Renal cortex interstitium (tissue), 15 donors: Measurements from ENCODE around the gene ZSCAN21. TPM values are rescaled to one million over a fixed set of nuclear protein-coding genes. Genes with fewer than 3 reads are reported as not detected.
"Not testable (repeated sequence)": the region's sequence is repeated elsewhere in the genome, so short reads cannot be mapped to it uniquely, and the experiment has no call there.

Source experiments
- DNase-seq, 11 donors: peaks; one replicate each; pipeline ENCODE4 v3.0.0-alpha.2; 2013; ENCODE audit warnings: low read depth in 9 of 11, low spot score in 4 of 11; ENCODE audit errors: extremely low read depth in 1 of 11
- long read RNA-seq, 16 experiments: transcript quantifications; one replicate each; lab custom pipeline, GENCODE V29; 2026
- polyA plus RNA-seq, 3 donors: library from polyadenylated mRNA; unstranded; fragments of 120-200 nt; gene quantifications; one replicate each; pipeline ENCODE4 v1.2.1, GENCODE V29; 2013; ENCODE audit not compliant: insufficient read length in 3 of 3

The ZSCAN21 gene
- polyA plus RNA-seq = 10 to 100 TPM; 21.8 to 24.7 (median 23.3) TPM
- long read RNA-seq, donor 1, partial matches to known transcripts = 0 of 2 reads
- long read RNA-seq, donor 1, other reads (novel, unspliced or antisense) = 0 of 2 reads
- long read RNA-seq, donor 2, partial matches to known transcripts = 110 of 138 reads
- long read RNA-seq, donor 2, other reads (novel, unspliced or antisense) = 28 of 138 reads
- long read RNA-seq, donor 3, transcript ZSCAN21-201 (4 exons, 2,005 nt) = major isoform, 5 of 6 reads
- long read RNA-seq, donor 3, partial matches to known transcripts = 0 of 6 reads
- long read RNA-seq, donor 3, other reads (novel, unspliced or antisense) = 0 of 6 reads
- long read RNA-seq, donor 4, partial matches to known transcripts = 12 of 15 reads
- long read RNA-seq, donor 4, other reads (novel, unspliced or antisense) = 0 of 15 reads
- long read RNA-seq, donor 5 = 0 reads
- long read RNA-seq, donor 6, partial matches to known transcripts = 0 of 2 reads
- long read RNA-seq, donor 6, other reads (novel, unspliced or antisense) = 0 of 2 reads
- long read RNA-seq, donor 7, partial matches to known transcripts = 0 of 16 reads
- long read RNA-seq, donor 7, other reads (novel, unspliced or antisense) = 12 of 16 reads
- long read RNA-seq, donor 8 = 0 reads
- long read RNA-seq, donor 9, partial matches to known transcripts = 6 of 9 reads
- long read RNA-seq, donor 9, other reads (novel, unspliced or antisense) = 0 of 9 reads
- long read RNA-seq, donor 10, partial matches to known transcripts = 0 of 9 reads
- long read RNA-seq, donor 10, other reads (novel, unspliced or antisense) = 9 of 9 reads
- long read RNA-seq, donor 11, partial matches to known transcripts = 0 of 8 reads
- long read RNA-seq, donor 11, other reads (novel, unspliced or antisense) = 7 of 8 reads
- long read RNA-seq, donor 12, partial matches to known transcripts = 0 of 6 reads
- long read RNA-seq, donor 12, other reads (novel, unspliced or antisense) = 5 of 6 reads
- long read RNA-seq, donor 13 = 0 reads
- long read RNA-seq, donor 14, partial matches to known transcripts = 0 of 17 reads
- long read RNA-seq, donor 14, other reads (novel, unspliced or antisense) = 15 of 17 reads
- long read RNA-seq, donor 15 = 0 reads
- long read RNA-seq, donor 16, transcript ZSCAN21-201 (4 exons, 2,005 nt) = major isoform, 9 of 40 reads
- long read RNA-seq, donor 16, partial matches to known transcripts = 31 of 40 reads
- long read RNA-seq, donor 16, other reads (novel, unspliced or antisense) = 0 of 40 reads

DNA sequence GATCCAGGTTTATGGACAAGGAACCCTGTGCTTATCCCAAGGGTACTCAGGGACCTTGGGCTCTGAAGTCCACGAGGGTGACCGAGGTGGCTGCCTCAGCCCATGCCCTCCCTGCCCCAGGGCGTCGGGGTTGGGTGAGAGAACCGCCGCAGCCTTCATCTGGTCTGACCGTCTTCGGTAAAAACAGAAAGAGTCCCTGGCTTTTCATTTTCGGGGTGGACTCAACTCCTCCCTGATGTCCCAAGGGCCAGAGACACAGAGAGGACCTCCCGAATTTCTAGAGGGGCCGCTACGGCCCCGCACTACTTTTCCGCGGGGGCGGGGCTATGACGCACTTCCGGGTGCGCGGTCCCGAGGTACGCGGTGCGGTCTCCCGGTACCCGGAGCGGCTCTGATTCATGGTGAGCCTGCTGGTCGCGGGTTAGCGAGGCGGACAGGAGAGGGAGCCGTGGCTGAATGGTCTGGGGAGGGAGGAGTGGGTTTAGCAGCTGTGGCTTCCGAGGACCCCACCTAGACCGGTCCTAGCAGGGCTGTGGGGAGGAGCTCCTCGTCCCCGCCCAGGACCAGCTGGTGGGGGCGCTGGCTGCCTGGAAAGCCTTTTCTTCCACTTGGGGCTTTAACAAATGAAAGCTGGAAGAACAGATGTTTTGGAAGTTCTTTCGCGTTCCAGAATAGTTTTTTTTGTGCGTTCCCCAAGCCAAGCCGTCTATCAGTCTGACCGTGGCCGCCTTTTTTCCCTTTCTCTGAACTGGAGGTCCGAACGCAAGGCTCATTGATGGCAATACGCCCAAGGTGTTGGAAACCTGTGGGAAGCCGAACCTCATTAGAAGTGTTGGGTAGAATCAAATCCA is at the start of gene ZSCAN21:
ZSCAN21 (plus strand) TSS at position 334 of the 851 bp plus-strand sequence. CDS start 7,233 bp downstream, outside the sequence.
- DNase-seq = peak; percentile 66 to 86 (median 79)

- no peak for DNase-seq
Observed at GRCh38 chr7:100000239-100000638, 49.3 kb upstream of the ZSCAN21 start.

GRCh38 chr7:100003711-100004661 is 45.6 kb upstream of the ZSCAN21 start:
- DNase-seq = no peak

GRCh38 chr7:100007887-100008286 is 41.7 kb upstream of the ZSCAN21 start:
- DNase-seq = no peak

- DNase-seq = no peak
Observed at GRCh38 chr7:100008525-100008924, 41.0 kb upstream of the ZSCAN21 start.

DNA sequence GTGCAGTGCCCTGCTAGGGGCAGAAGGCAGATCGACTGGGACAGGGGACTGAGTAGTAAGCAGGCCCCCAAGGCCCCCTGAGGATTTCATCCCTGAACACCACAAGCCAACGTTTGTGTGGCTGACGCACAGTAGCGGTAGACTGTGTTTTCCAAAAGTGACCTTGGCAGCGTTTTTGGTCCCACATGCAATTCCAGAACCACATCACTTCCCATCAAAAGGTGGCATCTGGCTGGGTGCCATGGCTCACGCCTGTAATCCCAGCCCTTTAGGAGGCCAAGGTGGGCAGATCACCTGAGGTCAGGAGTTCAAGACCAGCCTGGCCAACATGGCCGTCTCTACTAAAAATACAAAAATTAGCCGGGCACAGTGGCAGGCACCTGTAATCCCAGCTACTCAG is 39.6 kb upstream of the ZSCAN21 start:
- not testable (repeated sequence) for DNase-seq

- DNase-seq = no peak
Observed at GRCh38 chr7:100010901-100011300, 38.7 kb upstream of the ZSCAN21 start.

- DNase-seq = no peak
Observed at GRCh38 chr7:100011516-100011915, 38.1 kb upstream of the ZSCAN21 start.

DNA sequence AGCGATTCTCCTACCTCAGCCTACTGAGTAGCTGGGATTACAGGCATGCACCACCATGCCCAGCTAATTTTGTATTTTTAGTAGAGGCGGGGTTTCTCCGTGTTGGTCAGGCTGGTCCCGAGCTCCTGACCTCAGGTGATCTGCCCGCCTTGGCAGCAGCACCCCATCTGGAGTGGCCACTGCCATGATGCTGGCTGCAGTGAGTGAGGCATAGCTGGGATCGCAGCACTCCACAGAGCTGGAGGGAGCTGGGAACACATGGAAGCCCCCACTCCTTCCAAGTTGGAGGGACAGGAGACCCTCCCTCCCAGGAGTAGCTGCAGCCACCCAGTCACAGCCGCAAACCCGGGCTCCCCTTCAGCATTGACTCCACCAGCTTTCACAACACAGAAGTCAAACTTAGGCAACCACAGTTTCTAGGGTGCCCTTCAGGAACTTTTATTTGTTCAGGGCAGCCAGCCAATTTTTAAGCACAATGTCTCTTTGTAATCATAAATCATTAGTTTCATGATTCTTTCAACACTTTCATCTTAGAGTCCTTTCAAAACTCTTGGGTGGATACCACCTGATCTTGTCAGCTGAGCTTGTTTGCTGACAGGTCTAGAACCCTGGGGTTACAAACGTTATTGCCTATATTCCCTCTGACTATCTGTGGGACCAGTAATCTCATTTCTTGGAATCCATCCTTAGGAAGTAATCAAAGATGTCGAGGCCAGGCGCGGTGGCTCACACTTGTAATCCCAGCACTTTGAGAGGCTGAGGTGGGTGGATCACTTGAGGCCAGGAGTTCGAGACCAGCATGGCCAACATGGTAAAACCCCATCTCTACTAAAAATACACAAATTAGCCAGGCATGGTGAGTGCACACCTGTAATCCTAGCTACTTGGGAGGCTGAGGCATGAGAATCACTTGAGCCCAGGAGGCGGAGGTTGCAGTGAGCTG is 36.9 kb upstream of the ZSCAN21 start:
- DNase-seq = not testable (repeated sequence)

- DNase-seq = no peak
Observed at GRCh38 chr7:100013328-100013676, 36.3 kb upstream of the ZSCAN21 start.

DNA sequence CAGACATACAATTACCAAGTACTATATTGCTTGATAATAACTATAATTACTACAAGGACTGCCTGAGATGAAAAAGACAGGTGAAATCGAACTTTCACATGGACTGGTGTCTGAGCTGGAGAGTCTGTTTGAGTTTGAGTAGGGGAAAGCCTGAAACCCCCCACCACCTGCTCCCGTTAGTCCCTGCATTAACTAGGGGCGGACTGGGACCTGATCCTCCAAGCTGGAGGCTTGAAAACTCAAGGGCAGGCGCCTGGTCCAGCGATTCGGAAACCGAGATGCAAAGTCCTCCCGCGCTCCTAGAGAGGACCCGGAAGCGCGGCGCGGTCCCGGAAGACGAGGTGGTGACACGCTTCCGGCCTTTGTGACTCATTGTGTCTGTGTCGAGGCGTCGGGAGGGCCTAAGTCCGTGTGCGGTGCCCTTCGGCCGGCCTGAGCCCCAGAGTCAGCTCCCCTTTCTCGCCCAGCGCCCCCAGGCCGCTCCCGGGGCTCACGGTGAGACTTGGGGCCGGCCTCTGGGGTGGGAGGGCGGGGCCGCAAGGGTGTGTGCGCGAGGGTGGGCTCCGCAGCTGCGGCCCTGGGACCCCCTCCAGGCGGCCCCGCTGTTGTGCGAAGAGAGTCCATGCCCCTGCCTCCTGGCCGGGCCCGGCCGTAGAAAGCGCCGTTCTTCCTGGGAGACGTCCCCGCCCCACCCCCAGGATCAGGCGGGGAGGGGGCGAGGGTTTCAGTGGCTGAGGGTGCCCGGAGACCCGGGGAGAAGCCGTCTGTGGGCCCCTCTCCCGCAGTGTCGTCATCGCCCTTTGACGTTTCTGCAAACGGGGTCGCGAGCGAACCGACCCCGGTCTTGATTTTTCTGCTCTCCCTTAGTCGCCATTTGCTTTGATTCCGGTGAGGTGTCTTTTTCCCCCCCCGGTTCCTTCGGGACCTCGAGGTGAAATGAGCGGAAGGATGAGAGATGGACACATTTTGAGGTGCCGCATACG is 34.1 kb upstream of the ZSCAN21 start, which contains the start of gene ZKSCAN1:
ZKSCAN1 (plus strand) TSS at position 365 of the 983 bp plus-strand sequence. CDS start 7,911 bp downstream, outside the sequence.
- peak; percentile 75 to 93 (median 88) for DNase-seq

GRCh38 chr7:100016215-100016901 is 33.2 kb upstream of the ZSCAN21 start:
- DNase-seq = peak in 3 of 11 donors; percentile 5 to 19 (median 7)

DNA sequence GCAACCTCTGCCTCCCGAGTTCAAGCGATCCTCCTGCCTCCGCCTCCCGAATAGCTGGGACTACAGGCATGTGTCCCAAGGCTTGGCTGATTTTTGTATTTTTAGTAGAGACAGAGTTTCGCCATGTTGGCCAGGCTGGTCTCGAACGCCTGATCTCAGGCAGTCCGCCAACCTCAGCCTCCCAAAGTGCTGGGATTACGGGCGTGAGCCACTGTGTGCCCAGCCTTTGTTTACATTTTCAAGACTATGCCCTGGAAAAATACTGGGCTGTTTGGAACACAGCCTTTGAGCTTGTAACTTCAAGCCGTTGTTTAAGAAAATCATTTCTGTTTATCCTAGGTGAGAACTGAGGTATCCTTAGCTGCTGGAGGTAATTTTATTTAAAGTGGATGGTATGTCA is 32.3 kb upstream of the ZSCAN21 start:
- DNase-seq = no peak

DNA sequence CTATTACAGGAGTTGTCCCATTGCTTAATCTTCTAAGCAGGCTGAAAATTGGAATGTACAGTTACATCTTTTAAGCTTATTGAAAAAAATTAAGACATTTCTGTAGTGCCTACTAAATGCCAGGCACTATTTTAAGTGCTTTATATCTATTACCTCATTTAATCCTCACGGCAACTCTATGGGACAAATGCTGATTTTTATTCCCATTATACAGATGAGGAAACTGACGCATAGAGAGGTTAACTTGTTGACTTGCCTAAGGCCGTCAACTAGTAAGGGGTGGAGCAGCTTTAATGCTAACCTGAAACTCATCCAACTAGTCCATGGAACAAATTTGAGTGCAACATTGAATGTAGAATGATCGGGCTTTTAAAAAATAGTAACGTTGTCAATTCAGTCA is 31.7 kb upstream of the ZSCAN21 start:
- DNase-seq = no peak
